Upper lobe of left lung (tissue), 6 donors: ENCODE measurements around the gene TIAL1. TPM values are rescaled to one million over a fixed set of nuclear protein-coding genes. Genes with fewer than 3 reads are reported as not detected.
"Not testable (repeated sequence)": the region's sequence is repeated elsewhere in the genome, so short reads cannot be mapped to it uniquely, and the experiment has no call there.

ENCODE experiments used
- ATAC-seq, 2 donors: fragments of 200-7000 bp; cut with Tn5 transposase; one replicate each; pipeline ENCODE4 v1.9.1; 2022; ENCODE audit warnings: mild to moderate bottlenecking in 2 of 2, moderate library complexity in 2 of 2; ENCODE audit not compliant: low FRiP score in 2 of 2
- DNase-seq, 2 donors: peaks; one replicate each; pipeline ENCODE4 v3.0.0-alpha.2; 2019 to 2020
- H3K27ac ChIP-seq, 4 donors: fragments of 200-600 bp; sonication (generic); one replicate each; pipeline ENCODE4 v1.5.1; 2016 to 2019
- H3K27me3 ChIP-seq, 4 donors: fragments of 200-600 bp; sonication (generic); one replicate each; pipeline ENCODE4 v1.5.1; 2017 to 2019
- H3K36me3 ChIP-seq, 4 donors: fragments of 200-600 bp; sonication (generic); one replicate each; pipeline ENCODE4 v1.5.1; 2016 to 2019
- H3K4me1 ChIP-seq, 4 donors: fragments of 200-600 bp; sonication (generic); one replicate each; pipeline ENCODE4 v1.5.1; 2018 to 2019
- H3K4me3 ChIP-seq, 4 donors: fragments of 200-600 bp; sonication (generic); one replicate each; pipeline ENCODE4 v1.5.1; 2017 to 2019; ENCODE audit warnings: mild to moderate bottlenecking in 2 of 4, moderate library complexity in 1 of 4
- H3K9me3 ChIP-seq, 4 donors: fragments of 200-600 bp; sonication (generic); one replicate each; pipeline ENCODE4 v1.5.1; 2018 to 2019
- CTCF ChIP-seq, 6 experiments: fragments of 450-650 bp in 4 of 6; fragments of 200-600 bp in 2 of 6; sonication (generic) in 2 of 6; IDR thresholded peaks; one replicate each; pipeline ENCODE4 v1.5.1; 2016 to 2019; ENCODE audit warnings: antibody characterized with exemption in 6 of 6
- EP300 ChIP-seq, 4 donors: sonication (generic); formaldehyde crosslinking; IDR thresholded peaks; one replicate each; pipeline ENCODE4 v1.5.1; 2017; ENCODE audit warnings: antibody characterized with exemption in 4 of 4, control low read depth in 2 of 4
- POLR2A ChIP-seq, 4 donors: fragments of 450-650 bp; IDR thresholded peaks; one replicate each; pipeline ENCODE4 v1.5.1; 2016 to 2017; ENCODE audit warnings: antibody characterized with exemption in 4 of 4, mild to moderate bottlenecking in 2 of 4
- POLR2AphosphoS5 ChIP-seq, 2 donors: sonication (generic); formaldehyde crosslinking; IDR thresholded peaks; one replicate each; pipeline ENCODE4 v1.5.1; 2017; ENCODE audit warnings: antibody characterized with exemption in 2 of 2
- WGBS, 2 donors: methylation state at CpG; one replicate each; pipeline ENCODE4 v1.1.5; 2017 to 2018; 5-methylcytosine and 5-hydroxymethylcytosine counted together
- total RNA-seq, 6 donors: library from RNA; depleted of rRNA in 4 of 6; stranded (reverse); fragments of >200 nt in 4 of 6; gene quantifications; one replicate each; pipeline versions ENCODE4 v1.1.0 to v1.2.1, GENCODE V29; 2016 to 2021
- donor health status: DM: no; HTN: no; CAD: no; lungs with moderate emphysema.
- donor health status: DM: no; HTN: yes; CAD: no; lungs with severe emphysema.

TIAL1 gene
- total RNA-seq, 6 donors from 2014 or later = 53.3 to 112 (median 87.9) TPM

- peaks cover 0 to 8% (median 2%) of the 10 kb centered on the region in 4 donors for H3K4me1 ChIP-seq
- WGBS, 2 donors = 76 to 83% methylated on average over 9 of the region's 9 CpGs
- no peak overlapping the region for H3K27ac ChIP-seq
- H3K4me3 ChIP-seq = no peak overlapping the region
- TF ChIP-seq POLR2A (IDR thresholded peaks at IDR 0.05) = no peak
- no peak for ATAC-seq
- H3K27me3 ChIP-seq = no peaks in the 10 kb centered on the region
- DNase-seq = no peak
- no peaks in the 10 kb centered on the region for H3K36me3 ChIP-seq
- no peaks in the 10 kb centered on the region for H3K9me3 ChIP-seq
These were observed 60.2 kb downstream of the TIAL1 start for GRCh38 chr10:119536508-119537025.

GRCh38 chr10:119535837-119536507 lies 60.8 kb downstream of the TIAL1 start:
- TF ChIP-seq POLR2AphosphoS5 (IDR thresholded peaks at IDR 0.05) (no peak), POLR2A (IDR thresholded peaks at IDR 0.05) (no peak), CTCF (IDR thresholded peaks at IDR 0.05) (no peak), EP300 (IDR thresholded peaks at IDR 0.05) (no peak)
- Histone ChIP-seq H3K4me1 (peaks cover 0 to 7% (median 0%) of the 10 kb centered on the region in 4 donors), H3K4me3 (no peak overlapping the region), H3K27ac (no peak overlapping the region), H3K9me3 (no peaks in the 10 kb centered on the region), H3K27me3 (no peaks in the 10 kb centered on the region), H3K36me3 (no peaks in the 10 kb centered on the region)
- DNase-seq (no peak), ATAC-seq (no peak)
- WGBS, 2 donors = 82 to 88% methylated on average over 11 of the region's 11 CpGs

GRCh38 chr10:119535305-119535704 lies 61.5 kb downstream of the TIAL1 start:
- no peak for ATAC-seq
- no peaks in the 10 kb centered on the region for H3K27me3 ChIP-seq
- H3K9me3 ChIP-seq = no peaks in the 10 kb centered on the region
- H3K27ac ChIP-seq = no peak overlapping the region
- H3K4me3 ChIP-seq = no peak overlapping the region
- H3K4me1 ChIP-seq = peaks cover 0 to 7% (median 0%) of the 10 kb centered on the region in 4 donors
- no peak for TF ChIP-seq POLR2A (IDR thresholded peaks at IDR 0.05)
- TF ChIP-seq POLR2AphosphoS5 (IDR thresholded peaks at IDR 0.05) = no peak
- no peak for TF ChIP-seq CTCF (IDR thresholded peaks at IDR 0.05)
- no peak for TF ChIP-seq EP300 (IDR thresholded peaks at IDR 0.05)
- WGBS, 2 donors = 87 to 92% methylated on average over 3 of the region's 3 CpGs
- no peaks in the 10 kb centered on the region for H3K36me3 ChIP-seq
- DNase-seq = no peak

GRCh38 chr10:119533473-119533872 lies 63.3 kb downstream of the TIAL1 start:
- ATAC-seq (no peak), DNase-seq (no peak)
- WGBS, 2 donors = 88% methylated on average over 2 of the region's 2 CpGs
- Histone ChIP-seq H3K27ac (no peak overlapping the region), H3K4me1 (peaks cover 0 to 6% (median 0%) of the 10 kb centered on the region in 4 donors), H3K4me3 (no peak overlapping the region), H3K36me3 (no peaks in the 10 kb centered on the region), H3K27me3 (no peaks in the 10 kb centered on the region), H3K9me3 (no peaks in the 10 kb centered on the region)
- TF ChIP-seq POLR2A (IDR thresholded peaks at IDR 0.05) (no peak), EP300 (IDR thresholded peaks at IDR 0.05) (no peak), POLR2AphosphoS5 (IDR thresholded peaks at IDR 0.05) (no peak), CTCF (IDR thresholded peaks at IDR 0.05) (no peak)

GRCh38 chr10:119532791-119533190 lies 64.0 kb downstream of the TIAL1 start:
- 73 to 78% methylated on average over 8 of the region's 8 CpGs for WGBS, 2 donors
- not testable (repeated sequence) for H3K36me3 ChIP-seq, H3K4me1 ChIP-seq, H3K27ac ChIP-seq, H3K4me3 ChIP-seq, DNase-seq, H3K27me3 ChIP-seq, H3K9me3 ChIP-seq
- ATAC-seq = peak in 1 of 2 donors; percentile 54

- not testable (repeated sequence) for DNase-seq, H3K36me3 ChIP-seq, H3K27ac ChIP-seq, ATAC-seq, H3K9me3 ChIP-seq, H3K4me1 ChIP-seq, H3K27me3 ChIP-seq, H3K4me3 ChIP-seq
- 92 to 100% methylated on average over 6 to 8 of the region's 8 CpGs for WGBS, 2 donors
These were observed 64.5 kb downstream of the TIAL1 start for GRCh38 chr10:119532251-119532650.
